Fibroblast of lung (primary cell): ENCODE results near the gene LRFN2. TPM values are rescaled to one million over a fixed set of nuclear protein-coding genes. Genes with fewer than 3 reads are reported as not detected.

Experiments used
- DNase-seq, 2 donors: peaks; one replicate each; pipeline versions ENCODE4 v3.0.0 to v3.0.0-alpha.2; 2010; ENCODE audit warnings: low read depth in 2 of 2
- H2AFZ ChIP-seq: 2 replicates; pipeline ENCODE4 v1.5.1; 2012; ENCODE audit warnings: low read length, control low read depth, inconsistent platforms
- H3K27ac ChIP-seq: 2 replicates; pipeline ENCODE4 v1.5.1; 2011; ENCODE audit warnings: low read length, control low read depth; ENCODE audit not compliant: insufficient read depth
- H3K27me3 ChIP-seq: 2 replicates; pipeline ENCODE4 v1.5.1; 2011; ENCODE audit warnings: mild to moderate bottlenecking, low read length; ENCODE audit not compliant: control insufficient read depth, insufficient read depth
- H3K36me3 ChIP-seq: 2 replicates; pipeline ENCODE4 v1.5.1; 2011; ENCODE audit warnings: low read length; ENCODE audit not compliant: control insufficient read depth, insufficient read depth
- H3K4me1 ChIP-seq: 2 replicates; pipeline ENCODE4 v1.5.1; 2011; ENCODE audit warnings: low read length; ENCODE audit not compliant: control insufficient read depth, insufficient read depth; ENCODE audit errors: extremely low read depth
- H3K4me2 ChIP-seq: 2 replicates; pipeline ENCODE4 v1.5.1; 2011; ENCODE audit warnings: low read length, control low read depth; ENCODE audit not compliant: insufficient read depth; ENCODE audit errors: extremely low read depth
- H3K4me3 ChIP-seq, 4 experiments: fragments of 200-600 bp in 1 of 4; sonication (generic) in 1 of 4; replicated peaks in 1 of 4; 2 replicates each; pipeline ENCODE4 v1.5.1; 2011 to 2016; ENCODE audit warnings: low read length in 4 of 4, low read depth in 3 of 4, mild to moderate bottlenecking in 3 of 4, control low read depth in 2 of 4, inconsistent platforms in 1 of 4, mixed read lengths in 1 of 4; ENCODE audit not compliant: insufficient read depth in 1 of 4; ENCODE audit errors: control extremely low read depth in 1 of 4
- H3K79me2 ChIP-seq: 2 replicates; pipeline ENCODE4 v1.5.1; 2012; ENCODE audit warnings: mild to moderate bottlenecking, low read length, inconsistent platforms; ENCODE audit not compliant: control insufficient read depth, insufficient read depth
- H3K9ac ChIP-seq: 2 replicates; pipeline ENCODE4 v1.5.1; 2011; ENCODE audit warnings: mild to moderate bottlenecking, low read length, control low read depth; ENCODE audit not compliant: insufficient read depth
- H3K9me3 ChIP-seq: 2 replicates; pipeline ENCODE4 v1.5.1; 2012; ENCODE audit warnings: low read depth, low read length; ENCODE audit not compliant: control insufficient read depth, insufficient read depth
- H4K20me1 ChIP-seq: 2 replicates; pipeline ENCODE4 v1.5.1; 2011; ENCODE audit warnings: low read length; ENCODE audit not compliant: control insufficient read depth, insufficient read depth; ENCODE audit errors: extremely low read depth
- CTCF ChIP-seq, 2 donors: IDR thresholded peaks in 1 of 2; conservative IDR thresholded peaks in 1 of 2; 1 replicate in 1 of 2; 2 replicates in 1 of 2; pipeline ENCODE4 v1.5.1; 2011 to 2012; ENCODE audit warnings: low read length in 2 of 2, control low read depth in 1 of 2, inconsistent platforms in 1 of 2, low read depth in 1 of 2, mild to moderate bottlenecking in 1 of 2
- EZH2 ChIP-seq: IDR thresholded peaks from 2 replicates; pipeline ENCODE4 v1.5.1; 2012; ENCODE audit warnings: low read length, control low read depth, mild to moderate bottlenecking; ENCODE audit errors: missing control alignments
- polyA plus RNA-seq, 2 donors: library from polyadenylated mRNA; depleted of rRNA in 1 of 2; stranded (reverse) in 1 of 2; unstranded in 1 of 2; fragments of >200 nt; gene quantifications; 2 replicates each; pipeline ENCODE4 v1.2.1, GENCODE V29; 2011 to 2012; ENCODE audit warnings: missing spikeins in 1 of 2
- total RNA-seq: library from RNA; depleted of rRNA; stranded (reverse); fragments of >200 nt; gene quantifications from 2 replicates; pipeline ENCODE4 v1.2.1, GENCODE V29; 2014

LRFN2 gene
- total and polyA plus RNA-seq, 2 donors (not counting 1 experiment from before 2014, with no cell fraction given) = not detected

GRCh38 chr6:40524797-40525585 lies 62.2 kb downstream of the LRFN2 start:
- no peak for DNase-seq
- Histone ChIP-seq H3K4me2 (no peak overlapping the region), H3K9me3 (no peaks in the 10 kb centered on the region), H3K27me3 (no peaks in the 10 kb centered on the region), H2AFZ (no peak overlapping the region), H3K27ac (no peak overlapping the region), H3K79me2 (no peaks in the 10 kb centered on the region), H3K36me3 (no peaks in the 10 kb centered on the region), H3K4me1 (no peaks in the 10 kb centered on the region), H3K9ac (no peak overlapping the region), H3K4me3 (no peak overlapping the region), H4K20me1 (no peaks in the 10 kb centered on the region)
- TF ChIP-seq EZH2 (no peak), CTCF (conservative IDR thresholded peaks at IDR 0.05 in 1 of 2, IDR thresholded peaks at IDR 0.05 in 1 of 2; ENCODE audit: low read depth in 1 of 2, low read length in 2 of 2) (no peak)

- H3K4me2 ChIP-seq = no peak overlapping the region
- no peaks in the 10 kb centered on the region for H3K27me3 ChIP-seq
- H4K20me1 ChIP-seq = no peaks in the 10 kb centered on the region
- H3K27ac ChIP-seq = no peak overlapping the region
- H3K9ac ChIP-seq = no peak overlapping the region
- H3K79me2 ChIP-seq = no peaks in the 10 kb centered on the region
- TF ChIP-seq CTCF (conservative IDR thresholded peaks at IDR 0.05 in 1 of 2, IDR thresholded peaks at IDR 0.05 in 1 of 2; ENCODE audit: low read depth in 1 of 2, low read length in 2 of 2) (no peak), EZH2 (no peak)
- H3K4me3 ChIP-seq = no peak overlapping the region
- H3K36me3 ChIP-seq = no peaks in the 10 kb centered on the region
- no peak for DNase-seq
- H2AFZ ChIP-seq = no peak overlapping the region
- no peaks in the 10 kb centered on the region for H3K9me3 ChIP-seq
- H3K4me1 ChIP-seq = no peaks in the 10 kb centered on the region
These were observed 63.5 kb downstream of the LRFN2 start for GRCh38 chr6:40523505-40524172.

GRCh38 chr6:40521496-40521895 lies 65.7 kb downstream of the LRFN2 start:
- Histone ChIP-seq H3K79me2 (no peaks in the 10 kb centered on the region), H3K4me2 (no peak overlapping the region), H4K20me1 (no peaks in the 10 kb centered on the region), H3K9me3 (no peaks in the 10 kb centered on the region), H3K9ac (no peak overlapping the region), H3K27ac (no peak overlapping the region), H3K27me3 (no peaks in the 10 kb centered on the region), H3K4me1 (no peaks in the 10 kb centered on the region), H3K4me3 (no peak overlapping the region), H2AFZ (no peak overlapping the region), H3K36me3 (no peaks in the 10 kb centered on the region)
- TF ChIP-seq EZH2 (no peak), CTCF (conservative IDR thresholded peaks at IDR 0.05 in 1 of 2, IDR thresholded peaks at IDR 0.05 in 1 of 2; ENCODE audit: low read depth in 1 of 2, low read length in 2 of 2) (no peak)
- no peak for DNase-seq
